ENCODE data around the gene C20orf173. TPM values are rescaled to one million over a fixed set of nuclear protein-coding genes. Genes with fewer than 3 reads are reported as not detected.

The C20orf173 gene
- not detected in 5 replicates for total RNA-seq (2022; extraction: Qiagen RNA extraction)

GRCh38 chr20:35529552-35529951, at the start of gene C20orf173:
C20orf173 (minus strand) TSS chr20:35529652; CDS start chr20:35529373, 279 bp downstream.

GRCh38 chr20:35541783-35542662, 12.6 kb upstream of the C20orf173 start, which contains the start of gene ERGIC3:
ERGIC3 (plus strand) TSS chr20:35542078; CDS start chr20:35542098, 20 bp downstream.

Other genes starting within 250 kb of the C20orf173 start
- 396 to 456 TPM (median 432 TPM) in 5 replicates for gene EIF6, start 244.9 kb downstream of the C20orf173 start, total RNA-seq (2022; extraction: Qiagen RNA extraction)
- gene FAM83C, start 237.2 kb downstream of the C20orf173 start, total RNA-seq (2022; extraction: Qiagen RNA extraction): 0.11 to 0.20 TPM (median 0.15 TPM) in 5 replicates
- 27.7 to 35.5 TPM (median 28.5 TPM) in 5 replicates for gene UQCC1, start 117.7 kb downstream of the C20orf173 start, total RNA-seq (2022; extraction: Qiagen RNA extraction)
- not detected in 5 replicates for gene GDF5, start 91.4 kb downstream of the C20orf173 start, total RNA-seq (2022; extraction: Qiagen RNA extraction)
- gene CEP250, start 74.1 kb downstream of the C20orf173 start, total RNA-seq (2022; extraction: Qiagen RNA extraction): 22.7 to 30.3 TPM (median 24.9 TPM) in 5 replicates
- gene ERGIC3, start 12.4 kb upstream of the C20orf173 start, total RNA-seq (2022; extraction: Qiagen RNA extraction): 212 to 242 TPM (median 237 TPM) in 5 replicates
- gene SPAG4, start 86.2 kb upstream of the C20orf173 start, total RNA-seq (2022; extraction: Qiagen RNA extraction): 4.3 to 6.1 TPM (median 5.0 TPM) in 5 replicates
- 180 to 219 TPM (median 217 TPM) in 5 replicates for gene CPNE1, start 135.2 kb upstream of the C20orf173 start, total RNA-seq (2022; extraction: Qiagen RNA extraction)
- gene RBM12, start 135.2 kb upstream of the C20orf173 start, total RNA-seq (2022; extraction: Qiagen RNA extraction): 74.1 to 88.6 TPM (median 81.7 TPM) in 5 replicates
- gene NFS1, start 169.7 kb upstream of the C20orf173 start, total RNA-seq (2022; extraction: Qiagen RNA extraction): 31.9 to 40.5 TPM (median 39.0 TPM) in 5 replicates
- 355 to 414 TPM (median 372 TPM) in 5 replicates for gene ROMO1, start 169.8 kb upstream of the C20orf173 start, total RNA-seq (2022; extraction: Qiagen RNA extraction)
- 179 to 221 TPM (median 197 TPM) in 5 replicates for gene RBM39, start 212.6 kb upstream of the C20orf173 start, total RNA-seq (2022; extraction: Qiagen RNA extraction)
- 32.2 to 42.6 TPM (median 34.1 TPM) in 5 replicates for gene PHF20, start 242.4 kb upstream of the C20orf173 start, total RNA-seq (2022; extraction: Qiagen RNA extraction)